Muscle of leg (tissue), 16 donors: Measurements from ENCODE around the gene MSANTD1. TPM values are rescaled to one million over a fixed set of nuclear protein-coding genes. Genes with fewer than 3 reads are reported as not detected.
A peak's percentile ranks its signal among the peaks of the same experiment; 100 is the strongest.

Experiments used
- DNase-seq: peaks from one replicate; pipeline ENCODE4 v3.0.0; 2013
- H3K27ac ChIP-seq: one replicate; pipeline ENCODE4 v1.5.1; 2013; ENCODE audit warnings: mild to moderate bottlenecking, low read length, control low read depth
- H3K27me3 ChIP-seq: one replicate; pipeline ENCODE4 v1.6.1; 2013; ENCODE audit warnings: low read length; ENCODE audit not compliant: control insufficient read depth, insufficient read depth
- H3K36me3 ChIP-seq: one replicate; pipeline ENCODE4 v1.6.1; 2013; ENCODE audit warnings: low read length; ENCODE audit not compliant: control insufficient read depth, insufficient read depth
- H3K4me1 ChIP-seq: one replicate; pipeline ENCODE4 v1.6.1; 2013; ENCODE audit warnings: low read length; ENCODE audit not compliant: control insufficient read depth, insufficient read depth
- H3K4me3 ChIP-seq: one replicate; pipeline ENCODE4 v1.5.1; 2013; ENCODE audit warnings: low read length, control low read depth
- H3K9me3 ChIP-seq: replicated peaks from 2 replicates; pipeline ENCODE4 v1.6.1; 2013; ENCODE audit warnings: low read depth, low read length; ENCODE audit not compliant: control insufficient read depth
- WGBS: methylation state at CpG from one replicate; pipeline ENCODE4 v1.1.5; 2013; ENCODE audit warnings: missing lambda C conversion rate; ENCODE audit not compliant: insufficient coverage; 5-methylcytosine and 5-hydroxymethylcytosine counted together
- long read RNA-seq, 11 donors: transcript quantifications; one replicate each; lab custom pipeline, GENCODE V29; 2026
- polyA plus RNA-seq, 8 donors: library from polyadenylated mRNA; unstranded; fragments of 120-200 nt; gene quantifications; one replicate each; pipeline versions ENCODE4 v1.2.1 to v1.2.3, GENCODE V29; 2013; ENCODE audit warnings: inconsistent platforms in 1 of 8, low replicate concordance in 1 of 8; ENCODE audit not compliant: insufficient read length in 8 of 8, insufficient read depth in 1 of 8
- total RNA-seq: library from RNA; stranded (reverse); fragments of 120-200 nt; gene quantifications from one replicate; pipeline ENCODE4 v1.2.4, GENCODE V29; 2013

Gene MSANTD1
- 0.89 TPM for total RNA-seq
- polyA plus RNA-seq, result under 1 TPM; 0.25 to 0.88 (median 0.66) TPM
- long read RNA-seq, donor 1, result 0 reads
- long read RNA-seq, donor 2, result 0 reads
- long read RNA-seq, donor 3, result 0 reads
- long read RNA-seq, donor 4, result 0 reads
- long read RNA-seq, donor 5, result 0 reads
- long read RNA-seq, donor 6, result 0 reads
- long read RNA-seq, donor 7, result 0 reads
- long read RNA-seq, donor 8, partial matches to known transcripts, result 0 of 1 reads
- long read RNA-seq, donor 8, other reads (novel, unspliced or antisense), result 0 of 1 reads
- long read RNA-seq, donor 9, result 0 reads
- long read RNA-seq, donor 10, result 0 reads
- long read RNA-seq, donor 11, result 0 reads

DNA sequence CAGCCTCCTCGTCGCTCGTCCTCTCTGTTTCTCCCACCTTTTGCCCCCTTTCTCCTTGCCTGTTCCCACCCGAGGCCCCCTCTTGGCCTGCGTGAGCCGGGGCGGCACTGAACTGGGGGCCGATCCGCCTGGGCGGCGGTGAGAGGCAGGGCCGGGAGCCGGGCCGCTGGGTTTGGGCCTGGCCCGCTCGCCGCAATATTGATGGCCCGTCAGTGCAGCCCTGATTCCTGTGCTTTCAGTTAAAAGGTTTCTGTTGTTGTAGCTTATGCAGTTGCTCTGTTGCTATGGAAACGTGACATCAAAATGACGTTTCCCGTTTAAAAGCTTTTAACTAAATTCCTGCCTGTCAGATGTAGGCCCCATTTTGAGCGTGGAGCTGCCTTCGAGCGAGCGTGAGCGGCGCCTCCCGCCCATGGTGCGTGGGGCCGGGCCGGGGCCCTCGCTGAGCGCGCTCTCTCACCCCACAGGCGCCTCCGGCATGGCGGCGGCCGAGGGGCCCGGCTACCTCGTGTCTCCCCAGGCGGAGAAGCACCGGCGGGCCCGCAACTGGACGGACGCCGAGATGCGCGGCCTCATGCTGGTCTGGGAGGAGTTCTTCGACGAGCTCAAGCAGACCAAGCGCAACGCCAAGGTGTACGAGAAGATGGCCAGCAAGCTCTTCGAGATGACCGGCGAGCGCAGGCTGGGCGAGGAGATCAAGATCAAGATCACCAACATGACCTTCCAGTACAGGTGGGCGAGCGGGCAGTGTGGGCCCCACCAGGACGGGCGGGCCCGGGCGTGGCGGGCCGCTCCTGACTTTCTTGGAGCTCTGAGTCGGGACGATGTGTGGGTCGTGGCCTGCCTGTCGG lies at the start of gene MSANTD1:
Gene MSANTD1, plus strand, starts transcription at position 349 of the 851 bp plus-strand sequence. Its CDS starts 64 bp downstream, at position 413.
- Histone ChIP-seq H3K36me3 (peaks cover 13% of the 10 kb centered on the region), H3K9me3 (no peaks in the 10 kb centered on the region), H3K27me3 (no peaks in the 10 kb centered on the region), H3K4me3 (no peak within 1 kb of the TSS), H3K27ac (no peak within 1 kb of the TSS), H3K4me1 (peaks cover 16% of the 10 kb centered on the region)
- DNase-seq, result peak; percentile 87
- 76% methylated on average over 60 of the region's 72 CpGs for WGBS

DNA sequence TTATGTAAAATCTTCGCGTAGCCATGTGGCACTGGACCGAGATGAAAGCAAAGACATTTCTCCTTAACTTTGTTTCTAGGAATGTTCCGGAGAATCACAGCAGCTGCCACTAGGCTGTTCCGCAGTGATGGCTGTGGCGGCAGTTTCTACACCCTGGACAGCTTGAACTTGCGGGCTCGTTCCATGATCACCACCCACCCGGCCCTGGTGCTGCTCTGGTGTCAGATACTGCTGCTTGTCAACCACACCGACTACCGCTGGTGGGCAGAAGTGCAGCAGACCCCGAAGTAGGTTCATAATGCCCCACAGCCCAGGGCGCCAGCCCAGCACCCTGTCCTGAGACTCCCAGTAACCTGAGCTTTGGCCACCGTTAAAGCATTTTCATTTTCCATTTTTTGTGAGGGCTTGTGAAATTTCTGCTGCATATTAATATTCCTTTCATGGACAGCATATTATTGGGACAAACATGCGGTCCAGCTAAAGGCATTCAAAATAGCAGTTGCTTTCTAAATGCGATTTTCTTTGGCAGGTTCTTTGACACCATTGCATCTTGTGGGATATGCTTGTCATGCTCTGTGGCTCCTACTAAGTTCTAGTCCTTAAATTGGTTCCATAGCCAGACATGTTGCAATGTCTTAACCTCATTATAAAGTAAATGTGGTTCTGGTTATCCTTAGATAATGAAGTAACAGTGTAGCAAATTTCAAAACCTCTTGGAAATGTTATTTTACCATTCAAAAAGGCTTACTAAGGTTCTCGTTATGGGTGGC lies 49.1 kb upstream of the MSANTD1 start:
- no peaks in the 10 kb centered on the region for H3K9me3 ChIP-seq
- no peak overlapping the region for H3K4me3 ChIP-seq
- H3K36me3 ChIP-seq, result peaks cover 40% of the 10 kb centered on the region
- 88% methylated on average over 14 of the region's 17 CpGs for WGBS
- peaks cover 38% of the 10 kb centered on the region for H3K4me1 ChIP-seq
- H3K27ac ChIP-seq, result no peak overlapping the region
- no peaks in the 10 kb centered on the region for H3K27me3 ChIP-seq
- peak; percentile 54 for DNase-seq

DNA sequence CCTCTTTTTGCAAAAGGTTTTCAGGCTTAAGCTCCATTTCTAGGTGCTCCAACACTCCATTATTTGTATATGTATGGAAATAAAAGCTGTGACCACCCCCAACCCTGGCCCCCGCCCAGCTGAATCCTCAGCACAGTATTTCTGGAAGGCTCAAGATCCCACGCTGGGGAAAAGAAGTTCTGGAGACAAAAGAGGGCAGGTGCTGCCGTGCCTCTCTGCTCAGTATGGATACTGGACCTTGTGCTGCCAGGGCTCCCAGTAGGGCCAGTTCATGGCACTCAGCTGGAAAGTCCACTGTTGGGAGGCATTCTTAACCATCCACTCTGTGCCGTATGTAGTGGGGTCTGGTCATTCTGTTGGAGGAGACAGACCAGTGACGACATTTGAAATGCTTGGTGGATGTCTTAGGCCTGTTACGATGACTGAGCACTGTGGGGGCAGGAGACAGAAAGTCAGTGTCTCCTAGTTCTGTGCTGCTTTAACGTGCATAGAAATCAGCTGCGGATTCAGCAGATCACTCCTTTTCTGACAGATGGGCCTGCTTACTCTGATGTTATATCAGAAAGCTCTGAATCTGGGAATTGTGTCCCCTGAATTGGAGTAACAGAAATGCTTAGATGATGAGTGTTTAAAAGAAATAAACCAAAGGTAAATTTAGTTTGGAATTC lies 48.4 kb upstream of the MSANTD1 start:
- 67% methylated on average over 7 of the region's 8 CpGs for WGBS
- Histone ChIP-seq H3K4me3 (no peak overlapping the region), H3K4me1 (peaks cover 38% of the 10 kb centered on the region), H3K36me3 (peaks cover 34% of the 10 kb centered on the region), H3K27ac (no peak overlapping the region), H3K27me3 (no peaks in the 10 kb centered on the region), H3K9me3 (no peaks in the 10 kb centered on the region)
- no peak for DNase-seq

DNA sequence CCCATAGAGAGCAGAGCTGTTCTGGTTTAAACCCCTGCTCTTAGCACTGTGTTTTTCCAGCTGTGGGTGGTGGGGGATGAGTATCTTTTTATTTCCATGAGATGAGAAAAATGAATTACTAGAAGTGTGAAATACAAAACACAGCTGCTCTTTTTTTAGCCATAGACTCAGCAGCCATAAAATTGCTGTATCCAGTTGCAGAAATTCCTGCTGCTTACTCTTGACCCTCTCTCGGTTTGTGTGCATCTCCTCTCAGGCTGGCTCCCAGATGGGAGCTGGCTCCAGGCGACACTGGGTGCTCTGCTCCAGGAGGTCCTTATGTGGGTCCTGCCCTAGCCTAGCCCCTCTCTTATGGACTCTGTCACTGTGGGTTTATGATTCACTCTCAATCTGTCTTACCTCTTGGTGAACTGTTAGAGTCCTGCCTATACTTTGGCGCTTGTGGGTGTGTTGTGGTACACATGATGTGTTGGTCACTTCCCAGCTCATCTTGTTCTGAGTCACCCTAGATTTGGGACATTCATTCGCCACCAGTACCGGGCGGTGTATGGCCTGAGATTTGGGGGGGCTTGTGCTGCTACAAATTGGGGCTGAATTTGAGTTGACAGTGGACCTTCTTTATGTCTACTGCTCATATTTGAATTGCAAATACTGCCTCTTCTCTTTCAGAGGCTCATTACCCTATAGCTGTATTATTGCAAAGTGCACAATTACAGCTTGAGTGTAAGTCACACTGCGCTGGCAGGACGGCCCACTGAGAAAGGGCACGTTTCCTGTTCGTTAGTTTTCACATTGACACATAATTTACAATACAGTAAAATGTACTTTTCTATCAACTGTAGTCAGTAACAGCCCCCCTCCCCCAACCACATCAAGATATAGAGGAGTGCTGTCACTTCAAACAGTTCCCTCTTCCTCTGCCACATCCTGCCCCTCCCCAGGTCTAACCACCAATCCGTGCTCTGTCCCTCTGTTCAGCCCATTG lies 46.9 kb upstream of the MSANTD1 start:
- no peak overlapping the region for H3K4me3 ChIP-seq
- H3K27ac ChIP-seq, result peak overlapping the region; percentile 10
- DNase-seq, result peak; percentile 66
- 69% methylated on average over 8 of the region's 11 CpGs for WGBS
- H3K4me1 ChIP-seq, result peaks cover 38% of the 10 kb centered on the region
- peaks cover 38% of the 10 kb centered on the region for H3K36me3 ChIP-seq
- H3K9me3 ChIP-seq, result no peaks in the 10 kb centered on the region
- no peaks in the 10 kb centered on the region for H3K27me3 ChIP-seq

DNA sequence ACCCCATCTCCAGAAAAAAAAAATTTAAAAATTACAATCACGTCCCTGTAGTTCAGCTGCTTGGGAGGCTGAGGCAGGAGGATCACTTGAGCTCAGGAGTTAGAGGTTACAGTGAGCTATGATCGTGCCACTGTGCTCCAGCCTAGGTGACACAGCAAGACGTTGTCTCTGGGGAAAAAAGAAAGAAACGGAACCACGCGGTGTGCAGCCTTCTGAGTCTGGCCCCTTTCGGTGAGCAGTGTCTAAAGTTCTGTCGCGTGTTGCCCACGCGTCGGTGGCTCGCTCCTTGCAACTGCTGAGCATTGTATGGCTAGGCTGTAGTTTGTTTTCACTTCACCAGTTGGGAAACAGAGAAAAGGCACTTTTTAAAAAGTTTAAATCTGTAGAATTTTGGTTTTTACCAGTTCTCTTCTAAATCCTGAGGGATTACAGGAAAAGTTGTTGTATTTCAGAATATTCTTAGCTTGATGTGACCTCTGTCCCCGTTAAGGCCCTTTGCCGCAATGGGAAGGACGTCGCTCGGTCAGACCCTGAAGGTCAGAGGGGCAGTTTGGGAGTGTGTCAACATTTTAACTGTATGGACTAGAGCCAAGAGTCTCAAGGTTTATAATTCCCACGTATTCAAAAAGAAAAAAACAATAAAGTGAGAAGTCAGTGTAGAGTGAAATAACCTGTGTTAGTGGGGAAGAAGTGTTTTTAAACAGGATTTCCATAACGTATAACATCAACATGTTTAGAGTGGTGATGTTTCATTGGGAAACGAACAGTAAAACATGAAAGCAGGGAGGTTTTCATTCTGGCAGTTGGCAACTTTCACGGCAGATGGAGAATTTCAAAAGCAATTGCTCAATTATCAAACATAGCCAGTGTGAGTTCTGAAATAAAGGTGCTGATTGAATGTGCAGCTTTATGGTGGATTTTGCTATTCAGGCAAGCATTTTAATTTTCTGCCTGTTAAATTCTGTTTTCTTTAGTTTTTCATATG lies 45.8 kb upstream of the MSANTD1 start:
- no peak for DNase-seq
- peaks cover 38% of the 10 kb centered on the region for H3K4me1 ChIP-seq
- H3K27me3 ChIP-seq, result no peaks in the 10 kb centered on the region
- H3K36me3 ChIP-seq, result peaks cover 39% of the 10 kb centered on the region
- H3K4me3 ChIP-seq, result no peak overlapping the region
- H3K9me3 ChIP-seq, result no peaks in the 10 kb centered on the region
- H3K27ac ChIP-seq, result no peak overlapping the region
- 72% methylated on average over 11 of the region's 22 CpGs for WGBS

DNA sequence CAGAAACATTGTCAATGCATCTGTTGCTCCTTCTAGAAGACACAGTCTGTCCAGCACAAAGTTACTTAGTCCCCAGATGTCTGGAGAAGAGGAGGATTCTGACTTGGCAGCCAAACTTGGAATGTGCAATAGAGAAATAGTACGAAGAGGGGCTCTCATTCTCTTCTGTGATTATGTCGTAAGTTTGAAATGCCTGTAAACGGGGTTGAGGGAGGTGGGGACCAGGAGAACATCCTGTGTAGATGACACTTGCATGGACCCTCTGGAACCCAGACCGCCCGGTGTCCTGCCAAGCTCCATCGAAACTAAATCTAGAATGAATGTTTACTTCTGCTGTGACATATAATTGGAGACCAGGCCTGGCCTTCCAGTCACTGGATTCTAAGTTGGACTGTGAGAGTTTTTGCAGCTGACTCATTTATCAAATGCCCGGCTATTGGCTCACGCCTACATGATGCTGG lies 45.0 kb upstream of the MSANTD1 start:
- Histone ChIP-seq H3K27ac (peak overlapping the region; percentile 33), H3K9me3 (no peaks in the 10 kb centered on the region), H3K36me3 (peaks cover 36% of the 10 kb centered on the region), H3K27me3 (no peaks in the 10 kb centered on the region), H3K4me1 (peaks cover 36% of the 10 kb centered on the region), H3K4me3 (no peak overlapping the region)
- DNase-seq, result peak; percentile 66
- 41% methylated on average over 6 of the region's 8 CpGs for WGBS

DNA sequence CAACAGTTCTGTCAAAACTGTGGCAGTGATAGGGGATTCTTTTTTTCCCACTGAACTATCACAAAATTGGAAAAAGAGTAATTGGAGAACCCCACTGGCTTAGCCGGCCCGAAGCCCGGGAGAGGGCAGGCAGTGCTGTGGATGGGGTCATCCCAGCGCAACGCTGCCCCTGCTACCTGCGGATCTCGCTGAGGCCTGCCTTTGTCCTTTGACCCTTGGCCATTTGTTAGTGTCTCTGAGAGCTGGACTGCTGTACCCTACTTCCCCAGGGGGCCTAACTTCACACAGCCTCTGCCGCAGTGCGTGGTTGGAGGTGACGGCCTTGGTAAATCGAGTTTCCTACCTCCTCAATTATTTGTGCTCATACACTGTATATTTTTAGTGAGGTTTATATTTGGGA lies 43.0 kb upstream of the MSANTD1 start:
- WGBS, result 72% methylated on average over 7 of the region's 11 CpGs
- Histone ChIP-seq H3K4me3 (no peak overlapping the region), H3K36me3 (peaks cover 41% of the 10 kb centered on the region), H3K9me3 (no peaks in the 10 kb centered on the region), H3K4me1 (peaks cover 19% of the 10 kb centered on the region), H3K27me3 (no peaks in the 10 kb centered on the region), H3K27ac (no peak overlapping the region)
- no peak for DNase-seq

DNA sequence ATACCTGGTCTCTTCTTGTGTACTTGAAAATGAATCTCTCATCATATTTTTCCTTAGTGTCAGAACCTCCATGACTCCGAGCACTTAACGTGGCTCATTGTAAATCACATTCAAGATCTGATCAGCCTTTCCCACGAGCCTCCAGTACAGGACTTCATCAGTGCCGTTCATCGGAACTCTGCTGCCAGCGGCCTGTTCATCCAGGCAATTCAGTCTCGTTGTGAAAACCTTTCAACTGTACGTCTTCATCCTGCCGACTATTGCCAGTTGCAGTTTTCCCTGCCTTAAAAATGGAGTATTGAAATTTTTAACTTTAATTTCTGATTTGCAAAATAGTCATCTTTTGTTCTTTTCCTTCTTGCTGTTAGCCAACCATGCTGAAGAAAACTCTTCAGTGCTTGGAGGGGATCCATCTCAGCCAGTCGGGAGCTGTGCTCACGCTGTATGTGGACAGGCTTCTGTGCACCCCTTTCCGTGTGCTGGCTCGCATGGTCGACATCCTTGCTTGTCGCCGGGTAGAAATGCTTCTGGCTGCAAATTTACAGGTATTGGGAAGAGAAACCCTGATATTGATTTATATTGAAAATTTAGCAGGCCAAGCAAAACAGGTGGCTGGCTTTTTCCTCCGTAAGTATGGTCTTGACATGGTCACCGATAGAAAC lies 42.4 kb upstream of the MSANTD1 start:
- Histone ChIP-seq H3K4me3 (no peak overlapping the region), H3K9me3 (no peaks in the 10 kb centered on the region), H3K27ac (no peak overlapping the region), H3K4me1 (peaks cover 14% of the 10 kb centered on the region), H3K36me3 (peaks cover 41% of the 10 kb centered on the region), H3K27me3 (no peaks in the 10 kb centered on the region)
- 91% methylated on average over 12 of the region's 18 CpGs for WGBS
- no peak for DNase-seq
